ENCODE measurements around the gene DBNDD2. TPM values are rescaled to one million over a fixed set of nuclear protein-coding genes. Genes with fewer than 3 reads are reported as not detected.
A peak's percentile ranks its signal among the peaks of the same experiment; 100 is the strongest.

Gene DBNDD2
- total and polyA plus RNA-seq, 4 donors = 11.7 to 75.4 (median 57.8) TPM

DNA sequence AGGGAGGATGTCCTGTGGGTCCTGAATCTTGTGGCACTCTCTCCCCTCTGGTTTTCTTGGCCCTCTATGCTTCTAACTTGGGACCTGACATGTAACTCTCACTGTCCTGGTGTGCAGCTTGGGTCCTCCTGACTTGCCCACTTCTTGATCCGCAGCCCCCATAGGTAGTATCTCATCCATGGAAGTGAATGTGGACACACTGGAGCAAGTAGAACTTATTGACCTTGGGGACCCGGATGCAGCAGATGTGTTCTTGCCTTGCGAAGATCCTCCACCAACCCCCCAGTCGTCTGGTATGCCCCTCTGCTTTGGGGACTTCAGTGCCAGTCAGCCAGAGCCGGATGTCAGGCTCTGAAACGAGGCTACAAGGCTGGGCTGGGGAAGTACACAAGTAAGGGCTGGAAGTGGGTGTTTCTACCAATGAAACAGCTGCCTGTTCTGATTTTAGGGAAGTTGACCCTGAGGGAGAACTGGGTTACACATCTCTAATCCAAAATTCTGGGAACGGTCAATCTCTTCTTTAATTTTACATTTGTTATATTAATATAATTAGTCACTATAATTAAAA lies 641 bp downstream of the DBNDD2 start:
- peak overlapping the region; percentile 22 to 97 for H3K27ac ChIP-seq (ENCODE audit: low read depth in 1 of 2, low read length in 1 of 2)

DNA sequence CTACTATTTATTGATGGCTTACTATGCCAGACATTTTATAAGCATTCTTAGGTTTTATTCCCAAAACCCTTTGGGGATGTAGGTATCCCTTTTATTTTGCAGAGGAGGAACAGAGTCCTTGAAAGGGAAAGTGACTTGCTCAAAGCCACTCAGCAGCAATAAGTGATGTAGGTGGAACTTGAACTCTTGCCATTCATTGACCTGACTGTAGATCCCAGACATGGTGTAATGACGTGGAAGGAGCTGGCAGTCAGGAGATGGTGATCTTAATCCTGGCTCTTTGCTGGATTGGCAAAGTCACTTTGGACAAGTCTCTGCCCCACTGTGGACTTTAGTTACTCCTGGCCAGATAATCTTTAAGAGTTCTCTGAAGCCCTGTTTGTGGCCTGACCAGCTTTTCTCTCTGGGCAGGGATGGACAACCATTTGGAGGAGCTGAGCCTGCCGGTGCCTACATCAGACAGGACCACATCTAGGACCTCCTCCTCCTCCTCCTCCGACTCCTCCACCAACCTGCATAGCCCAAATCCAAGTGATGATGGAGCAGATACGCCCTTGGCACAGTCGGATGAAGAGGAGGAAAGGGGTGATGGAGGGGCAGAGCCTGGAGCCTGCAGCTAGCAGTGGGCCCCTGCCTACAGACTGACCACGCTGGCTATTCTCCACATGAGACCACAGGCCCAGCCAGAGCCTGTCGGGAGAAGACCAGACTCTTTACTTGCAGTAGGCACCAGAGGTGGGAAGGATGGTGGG lies 1.6 kb downstream of the DBNDD2 start:
- H3K9ac ChIP-seq (ENCODE audit: insufficient read depth in 1 of 2, low read length in 2 of 2) = no peak overlapping the region
- 89 to 91% methylated on average over 7 of the region's 7 CpGs for WGBS, 2 donors
- no peak overlapping the region for H3K4me3 ChIP-seq
- peaks cover 0 to 23% (median 14%) of the 10 kb centered on the region in 3 donors for H3K27me3 ChIP-seq (ENCODE audit: control insufficient read depth in 3 of 3, insufficient read depth in 3 of 3, low read length in 2 of 3)
- DNase-seq = no peak
- H3K4me1 ChIP-seq (ENCODE audit: control insufficient read depth in 5 of 5, insufficient read depth in 5 of 5, low read length in 5 of 5) = peaks cover 0 to 19% (median 4%) of the 10 kb centered on the region in 5 donors
- TF ChIP-seq, protein P1, sequence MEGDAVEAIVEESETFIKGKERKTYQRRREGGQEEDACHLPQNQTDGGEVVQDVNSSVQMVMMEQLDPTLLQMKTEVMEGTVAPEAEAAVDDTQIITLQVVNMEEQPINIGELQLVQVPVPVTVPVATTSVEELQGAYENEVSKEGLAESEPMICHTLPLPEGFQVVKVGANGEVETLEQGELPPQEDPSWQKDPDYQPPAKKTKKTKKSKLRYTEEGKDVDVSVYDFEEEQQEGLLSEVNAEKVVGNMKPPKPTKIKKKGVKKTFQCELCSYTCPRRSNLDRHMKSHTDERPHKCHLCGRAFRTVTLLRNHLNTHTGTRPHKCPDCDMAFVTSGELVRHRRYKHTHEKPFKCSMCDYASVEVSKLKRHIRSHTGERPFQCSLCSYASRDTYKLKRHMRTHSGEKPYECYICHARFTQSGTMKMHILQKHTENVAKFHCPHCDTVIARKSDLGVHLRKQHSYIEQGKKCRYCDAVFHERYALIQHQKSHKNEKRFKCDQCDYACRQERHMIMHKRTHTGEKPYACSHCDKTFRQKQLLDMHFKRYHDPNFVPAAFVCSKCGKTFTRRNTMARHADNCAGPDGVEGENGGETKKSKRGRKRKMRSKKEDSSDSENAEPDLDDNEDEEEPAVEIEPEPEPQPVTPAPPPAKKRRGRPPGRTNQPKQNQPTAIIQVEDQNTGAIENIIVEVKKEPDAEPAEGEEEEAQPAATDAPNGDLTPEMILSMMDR (IDR thresholded peaks at IDR 0.05; ENCODE audit: control extremely low read depth, extremely low read depth) = no peak
- H3K27ac ChIP-seq (ENCODE audit: low read depth in 1 of 2, low read length in 1 of 2) = peak overlapping the region in 1 of 2 donors; percentile 14
- no peaks in the 10 kb centered on the region for H3K9me3 ChIP-seq (ENCODE audit: control insufficient read depth in 4 of 4, insufficient read depth in 3 of 4, low read length in 3 of 4)
- H3K36me3 ChIP-seq (ENCODE audit: control insufficient read depth in 4 of 4, insufficient read depth in 4 of 4, low read length in 4 of 4) = peaks cover 0 to 9% (median 4%) of the 10 kb centered on the region in 4 donors
- ATAC-seq (ENCODE audit: insufficient read depth, low FRiP score) = no peak

More for the DNA sequence above, 641 bp downstream of the DBNDD2 start:
- Histone ChIP-seq H3K9ac (ENCODE audit: insufficient read depth in 1 of 2, low read length in 2 of 2) (no peak overlapping the region), H3K36me3 (ENCODE audit: control insufficient read depth in 4 of 4, insufficient read depth in 4 of 4, low read length in 4 of 4) (peaks cover 0 to 9% (median 4%) of the 10 kb centered on the region in 4 donors), H3K4me1 (ENCODE audit: control insufficient read depth in 5 of 5, insufficient read depth in 5 of 5, low read length in 5 of 5) (peaks cover 0 to 19% (median 4%) of the 10 kb centered on the region in 5 donors), H3K9me3 (ENCODE audit: control insufficient read depth in 4 of 4, insufficient read depth in 3 of 4, low read length in 3 of 4) (no peaks in the 10 kb centered on the region), H3K4me3 (no peak overlapping the region), H3K27me3 (ENCODE audit: control insufficient read depth in 3 of 3, insufficient read depth in 3 of 3, low read length in 2 of 3) (peaks cover 0 to 29% (median 21%) of the 10 kb centered on the region in 3 donors)
- ATAC-seq (ENCODE audit: insufficient read depth, low FRiP score) = no peak
- WGBS, 2 donors = 35 to 66% methylated on average over 7 of the region's 7 CpGs
- TF ChIP-seq, protein P1 (IDR thresholded peaks at IDR 0.05; ENCODE audit: control extremely low read depth, extremely low read depth) = no peak
- DNase-seq = no peak

DNA sequence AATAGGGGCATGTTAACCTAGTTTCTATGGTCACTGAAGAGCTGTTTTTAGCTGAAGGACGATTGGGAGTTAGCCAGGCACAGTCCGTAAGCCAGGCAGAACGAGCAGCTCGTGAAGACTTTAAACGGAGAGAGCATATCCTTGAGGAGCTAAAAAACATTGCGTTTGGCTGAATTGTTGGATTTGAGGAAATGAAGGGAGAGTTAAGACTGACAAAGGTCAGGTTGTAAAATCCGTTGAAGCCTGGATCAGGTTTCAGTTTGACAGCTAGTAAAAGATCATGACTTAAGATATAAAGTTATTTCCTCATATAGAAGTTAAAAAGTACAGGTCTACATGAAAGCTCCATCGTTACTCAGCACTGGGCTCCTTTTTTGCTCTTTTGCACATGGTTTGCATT lies 2.8 kb downstream of the DBNDD2 start:
- peaks cover 0 to 9% (median 4%) of the 10 kb centered on the region in 4 donors for H3K36me3 ChIP-seq (ENCODE audit: control insufficient read depth in 4 of 4, insufficient read depth in 4 of 4, low read length in 4 of 4)
- ATAC-seq (ENCODE audit: insufficient read depth, low FRiP score) (no peak), DNase-seq (no peak)
- peaks cover 0 to 21% (median 4%) of the 10 kb centered on the region in 5 donors for H3K4me1 ChIP-seq (ENCODE audit: control insufficient read depth in 5 of 5, insufficient read depth in 5 of 5, low read length in 5 of 5)
- TF ChIP-seq, protein P1 (IDR thresholded peaks at IDR 0.05; ENCODE audit: control extremely low read depth, extremely low read depth) = no peak
- peak overlapping the region in 1 of 2 donors; percentile 7 for H3K27ac ChIP-seq (ENCODE audit: low read depth in 1 of 2, low read length in 1 of 2)
- no peaks in the 10 kb centered on the region for H3K9me3 ChIP-seq (ENCODE audit: control insufficient read depth in 4 of 4, insufficient read depth in 3 of 4, low read length in 3 of 4)
- no peak overlapping the region for H3K4me3 ChIP-seq
- no peak overlapping the region for H3K9ac ChIP-seq (ENCODE audit: insufficient read depth in 1 of 2, low read length in 2 of 2)
- peaks cover 0 to 16% (median 9%) of the 10 kb centered on the region in 3 donors for H3K27me3 ChIP-seq (ENCODE audit: control insufficient read depth in 3 of 3, insufficient read depth in 3 of 3, low read length in 2 of 3)
- WGBS, 2 donors = 84 to 94% methylated on average over 8 of the region's 8 CpGs
